ENCODE measurements around the gene ADAMTSL3. TPM values are rescaled to one million over a fixed set of nuclear protein-coding genes. Genes with fewer than 3 reads are reported as not detected.

Gene ADAMTSL3
- total and polyA plus RNA-seq, 2 of the 4 experiments (the other 2 are of a cell fraction): under 0.01 to 0.02 TPM

GRCh38 chr15:83913034-83913632, 259.2 kb downstream of the ADAMTSL3 start:
- intact Hi-C loops (cut with micrococcal nuclease): no loop called here
- H3K14ac ChIP-seq (replicated peaks; ENCODE audit: low read depth, low read length): no peak overlapping the region
- no peaks in the 10 kb centered on the region for H3K36me3 ChIP-seq (ENCODE audit: control insufficient read depth, insufficient read depth, low read length)
- no peaks in the 10 kb centered on the region for H3K27me3 ChIP-seq (ENCODE audit: control insufficient read depth, insufficient read depth, low read length)
- no peak overlapping the region for H3K4me2 ChIP-seq (ENCODE audit: low read depth, low read length)
- H2BK5ac ChIP-seq (ENCODE audit: low read depth, low read length, poor library complexity, severe bottlenecking): no peak overlapping the region
- DNase-seq (no peak), ATAC-seq (ENCODE audit: low read depth) (no peak)
- CTCF ChIA-PET: no interaction called here
- no peak overlapping the region for H2BK20ac ChIP-seq (ENCODE audit: low read depth, low read length)
- H3K4me3 ChIP-seq (ENCODE audit: insufficient read depth, low read depth, low read length): no peak overlapping the region
- H2AK5ac ChIP-seq (ENCODE audit: low read depth, low read length): no peak overlapping the region
- no peak overlapping the region for H4K91ac ChIP-seq (ENCODE audit: insufficient read depth, low read depth, low read length)
- POLR2A ChIA-PET (ENCODE audit: unreplicated experiment): no interaction called here
- H3K4me1 ChIP-seq (ENCODE audit: control insufficient read depth, insufficient read depth, low read length): no peaks in the 10 kb centered on the region
- H3K4ac ChIP-seq (ENCODE audit: low read depth, low read length): no peak overlapping the region
- H3K27ac ChIP-seq (ENCODE audit: insufficient read depth, low read length): no peak overlapping the region
- BruUV-seq (replicated peaks): no TSS peak
- in situ Hi-C loops (cut with MboI; ENCODE audit: low sequenced_read_pairs): no loop called here
- no peak overlapping the region for H2AFZ ChIP-seq (replicated peaks; ENCODE audit: low read length, poor library complexity)
- H3K79me1 ChIP-seq (ENCODE audit: low read depth in 1 of 2, low read length in 2 of 2): no peaks in the 10 kb centered on the region
- 93% methylated on average over 7 of the region's 14 CpGs; no CpG with 5 or more reads in 1 of the 2 experiments for WGBS, 2 experiments (ENCODE audit: extremely low coverage in 2 of 2, insufficient read length in 1 of 2)
- H3K9me3 ChIP-seq (ENCODE audit: control insufficient read depth, insufficient read depth, low read length): no peaks in the 10 kb centered on the region; the same call in 1 of the 2 replicates
- no peaks in the 10 kb centered on the region for H4K20me1 ChIP-seq (ENCODE audit: insufficient read depth, low read length)
- H3K9me1 ChIP-seq (ENCODE audit: insufficient read depth, low read length): no peaks in the 10 kb centered on the region
- no peak overlapping the region for H2AK9ac ChIP-seq (replicated peaks; ENCODE audit: low read depth, low read length, poor library complexity)
- H3K9ac ChIP-seq (ENCODE audit: low read depth, low read length): no peak overlapping the region
- H3K23ac ChIP-seq (ENCODE audit: low read depth, low read length): no peak overlapping the region
- TF ChIP-seq NFE2L2 (IDR thresholded peaks at IDR 0.05; ENCODE audit: low read depth, low read length) (no peak), RAD21 (IDR thresholded peaks at IDR 0.05; ENCODE audit: low read length) (no peak), RFX5 (IDR thresholded peaks at IDR 0.05; ENCODE audit: low read depth, low read length) (no peak), SMC3 (IDR thresholded peaks at IDR 0.05; ENCODE audit: low read depth, low read length) (no peak), MXI1 (IDR thresholded peaks at IDR 0.05; ENCODE audit: borderline replicate concordance, low read depth, low read length) (no peak), BHLHE40 (IDR thresholded peaks at IDR 0.05; ENCODE audit: low read depth, low read length) (no peak), CEBPB (IDR thresholded peaks at IDR 0.05; ENCODE audit: low read depth, low read length) (no peak), RCOR1 (IDR thresholded peaks at IDR 0.05; ENCODE audit: insufficient replicate concordance, low read length) (no peak), POLR2A (IDR thresholded peaks at IDR 0.05; ENCODE audit: low read depth, low read length) (no peak), ELK1 (IDR thresholded peaks at IDR 0.05; ENCODE audit: borderline replicate concordance, low read depth, low read length) (no peak), MAFK (IDR thresholded peaks at IDR 0.05; ENCODE audit: low read depth, low read length) (no peak), FOS (IDR thresholded peaks at IDR 0.05; ENCODE audit: low read depth, low read length) (no peak), CHD1 (IDR thresholded peaks at IDR 0.05; ENCODE audit: low read depth, low read length) (no peak), CTCF (conservative IDR thresholded peaks at IDR 0.05; ENCODE audit: low read depth, low read length) (no peak), USF2 (IDR thresholded peaks at IDR 0.05; ENCODE audit: low read depth, low read length) (no peak), MAZ (IDR thresholded peaks at IDR 0.05; ENCODE audit: borderline replicate concordance, low read depth, low read length) (no peak)
- no peak overlapping the region for H3K56ac ChIP-seq (ENCODE audit: extremely low read depth, insufficient read depth, low read length)
- H4K8ac ChIP-seq (ENCODE audit: low read depth in 2 of 2, low read length in 2 of 2): no peak overlapping the region
- no peak overlapping the region for H4K5ac ChIP-seq (ENCODE audit: low read depth, low read length)
- no peak overlapping the region for H2BK15ac ChIP-seq (ENCODE audit: low read depth, low read length)
- H3K18ac ChIP-seq (ENCODE audit: low read depth, low read length): no peak overlapping the region
- no peak overlapping the region for H2BK120ac ChIP-seq (ENCODE audit: low read depth, low read length)
- dilution Hi-C loops (cut with HindIII; ENCODE audit: low sequenced_read_pairs, unreplicated experiment): no loop called here
